NCI-H2171 treated with DMSO at 0.1 percent for 48 hours (cell line): ENCODE measurements around the gene ALOXE3.

Experiments used
- DNase-seq: peaks from one replicate; lab custom pipeline; 2025; lab: John Stamatoyannopoulos, UW

ALOXE3 gene

DNA sequence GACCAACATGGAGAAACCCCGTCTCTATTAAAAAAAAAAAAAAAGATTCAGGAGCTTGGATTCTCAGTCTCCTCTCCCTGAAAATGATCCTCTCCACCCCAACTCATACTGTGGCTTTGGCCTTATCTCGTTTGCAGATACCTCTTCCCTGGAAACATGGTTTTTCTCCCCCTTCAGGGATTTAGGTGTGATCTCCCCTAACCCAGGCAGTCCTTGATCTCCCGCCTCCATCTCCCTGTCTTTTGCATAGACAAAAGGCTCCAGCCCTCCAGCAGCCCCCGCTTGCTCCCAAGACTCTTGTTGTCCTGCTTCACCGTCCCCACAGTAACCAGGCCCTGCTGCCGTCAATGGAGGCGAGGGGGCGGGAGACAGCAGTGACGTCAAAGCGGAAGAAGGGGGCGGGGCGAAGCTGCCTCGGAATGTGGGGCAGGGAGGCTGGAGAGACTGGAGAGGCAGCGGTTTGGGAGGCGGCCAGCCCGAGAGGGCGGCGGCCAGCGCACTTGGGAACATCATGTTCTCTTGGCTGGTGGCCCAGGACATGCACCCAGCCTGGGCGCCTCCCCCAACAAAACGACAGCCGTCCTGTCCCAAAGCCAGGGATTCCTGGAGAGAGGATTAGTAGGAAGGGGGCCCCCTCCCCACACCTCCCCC lies 35.8 kb upstream of the ALOXE3 start:
- DNase-seq: peak; percentile 91

GRCh38 chr17:8153525-8153956 lies 35.2 kb upstream of the ALOXE3 start:
- DNase-seq: peak; percentile 58

DNA sequence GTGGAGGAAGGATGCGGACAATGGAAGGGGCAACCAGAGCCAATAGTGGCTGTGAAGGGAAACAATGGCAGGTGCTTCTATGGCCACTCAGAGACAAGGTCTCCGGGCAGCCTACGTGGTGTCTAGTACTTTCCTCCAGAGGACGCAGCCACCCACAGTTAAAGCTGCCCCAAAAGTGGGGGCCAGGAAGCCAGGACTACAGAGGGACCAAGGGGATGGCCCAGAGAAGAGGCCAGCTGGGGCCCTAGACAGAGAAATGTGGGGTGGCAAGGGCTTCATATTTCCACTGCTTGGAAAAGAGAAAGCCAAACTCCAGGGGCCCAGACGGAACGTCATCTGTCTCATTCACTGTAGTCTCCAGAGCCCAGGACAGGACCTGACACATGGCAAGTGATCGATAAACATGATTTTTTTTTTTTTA lies 34.7 kb upstream of the ALOXE3 start:
- DNase-seq: peak; percentile 58

DNA sequence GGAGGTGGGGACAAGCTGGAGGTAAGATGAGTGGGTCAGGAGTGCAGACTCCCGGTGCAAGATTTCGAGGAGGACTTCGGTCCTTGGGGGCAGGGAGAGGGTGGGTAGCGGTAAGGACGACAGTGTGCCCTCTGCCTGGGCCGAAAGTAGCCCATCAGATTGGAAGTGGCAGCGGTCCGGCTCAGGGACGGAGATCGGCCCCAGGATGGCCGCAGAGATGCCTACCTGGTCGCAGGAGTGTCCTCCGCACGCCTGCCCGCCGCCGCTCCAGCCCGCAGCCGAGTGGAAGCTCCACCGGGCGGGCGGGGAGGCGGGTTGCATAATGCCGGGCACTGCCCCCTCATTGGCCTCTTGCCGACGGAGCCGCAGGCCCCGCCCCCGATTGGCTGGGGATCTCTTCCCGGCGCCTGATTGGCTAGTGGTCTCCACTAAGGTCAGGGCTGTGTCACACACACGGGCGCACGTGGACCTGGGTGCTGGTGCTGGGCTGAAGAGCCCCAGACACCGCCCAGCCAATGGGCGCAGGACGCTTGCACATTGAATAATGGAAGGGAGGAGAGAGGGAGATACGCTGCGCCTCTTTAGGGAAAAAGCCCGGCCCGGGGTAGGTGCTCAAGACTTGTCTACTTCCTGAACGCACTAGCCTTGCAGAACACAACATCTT lies 33.9 kb upstream of the ALOXE3 start, which contains the start of gene PER1:
Gene PER1, minus strand, starts transcription at position 293 of the 664 bp plus-strand sequence. CDS start 1,698 bp downstream, outside the sequence.
- peak; percentile 68 for DNase-seq

- no peak for DNase-seq
Measured at GRCh38 chr17:8151641-8152111, 33.4 kb upstream of the ALOXE3 start.

DNA sequence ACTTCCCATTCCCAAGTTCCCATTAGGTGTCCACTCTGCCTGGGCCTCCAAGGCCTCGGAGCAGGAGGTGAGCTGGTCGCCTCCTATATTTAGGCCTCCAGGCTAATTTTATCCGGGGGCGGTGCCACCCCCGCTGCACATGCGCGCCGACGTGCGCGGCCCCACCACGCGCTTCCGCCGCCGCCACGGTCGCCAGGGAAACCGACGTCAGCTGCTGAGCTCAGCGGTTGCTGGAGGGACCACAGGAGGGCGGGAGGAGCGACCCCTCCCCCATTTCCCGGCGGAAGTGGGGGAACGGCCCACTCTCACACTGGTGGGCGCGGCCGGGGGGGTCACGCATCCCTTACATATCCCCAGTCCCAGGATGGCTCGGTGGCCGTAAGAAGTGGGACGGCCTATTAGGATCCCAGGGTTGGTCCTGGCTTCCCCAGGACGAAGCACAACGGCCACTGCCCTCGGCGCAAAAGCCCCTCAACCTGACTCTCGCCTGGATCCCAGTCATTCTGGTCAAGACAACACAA lies 32.9 kb upstream of the ALOXE3 start:
- no peak for DNase-seq

- no peak for DNase-seq
Measured at GRCh38 chr17:8150194-8151119, 32.1 kb upstream of the ALOXE3 start.

DNA sequence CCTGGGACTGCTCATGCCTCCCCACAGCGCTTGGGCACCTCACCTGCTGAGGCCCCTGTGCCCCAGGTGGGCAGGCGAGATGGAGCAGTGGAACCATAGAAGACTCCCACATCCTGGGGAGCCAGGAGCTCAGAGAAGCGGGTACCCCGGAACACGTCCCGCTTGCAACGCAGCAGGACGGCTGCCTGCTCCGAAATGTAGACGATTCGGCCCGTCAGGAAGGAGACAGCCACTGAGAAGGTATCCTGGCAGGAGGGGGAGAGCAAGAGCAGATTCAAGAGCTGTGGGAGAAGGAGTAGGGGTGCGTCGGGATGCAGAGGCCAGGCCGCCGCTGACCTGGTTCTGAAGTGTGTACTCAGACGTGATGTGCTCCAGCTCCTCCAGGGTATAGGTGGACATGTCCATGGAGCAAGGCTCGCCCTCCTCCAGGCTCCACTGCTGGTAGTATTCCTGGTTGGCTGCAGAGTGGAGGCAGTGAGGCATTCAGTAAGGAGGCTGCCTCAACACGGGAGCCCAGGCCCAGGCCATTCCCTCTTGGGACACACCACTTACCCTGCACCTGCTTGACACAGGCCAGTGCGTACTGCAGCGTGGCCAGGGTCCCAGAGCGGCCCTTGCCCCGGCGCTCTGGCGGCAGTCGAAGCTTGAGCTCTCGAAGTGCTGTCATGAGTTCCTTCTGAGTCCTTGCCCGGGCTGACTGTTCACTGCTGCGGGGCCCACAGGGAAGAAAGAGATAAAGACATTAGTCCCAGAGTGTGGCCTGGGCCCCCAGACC lies 31.3 kb upstream of the ALOXE3 start:
- DNase-seq: no peak

DNA sequence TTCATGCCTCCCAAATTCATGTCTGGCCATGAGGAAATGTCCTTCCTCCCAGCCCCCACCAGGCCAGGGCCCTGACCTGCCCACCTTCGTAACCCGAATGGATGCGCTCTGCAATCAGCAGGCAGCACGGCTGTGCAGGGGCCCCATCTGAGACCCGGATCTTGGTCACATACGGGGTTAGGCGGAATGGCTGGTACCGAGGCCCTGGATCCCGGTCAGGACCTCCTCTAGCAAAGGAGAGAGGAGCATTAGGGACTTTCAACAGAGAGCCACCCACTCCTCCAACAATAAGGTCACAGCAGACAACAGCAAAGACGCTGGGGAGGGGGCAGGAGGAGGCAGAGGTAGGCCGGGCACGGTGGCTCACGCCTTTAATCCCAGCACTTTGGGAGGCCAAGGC lies 30.2 kb upstream of the ALOXE3 start:
- DNase-seq: no peak

DNA sequence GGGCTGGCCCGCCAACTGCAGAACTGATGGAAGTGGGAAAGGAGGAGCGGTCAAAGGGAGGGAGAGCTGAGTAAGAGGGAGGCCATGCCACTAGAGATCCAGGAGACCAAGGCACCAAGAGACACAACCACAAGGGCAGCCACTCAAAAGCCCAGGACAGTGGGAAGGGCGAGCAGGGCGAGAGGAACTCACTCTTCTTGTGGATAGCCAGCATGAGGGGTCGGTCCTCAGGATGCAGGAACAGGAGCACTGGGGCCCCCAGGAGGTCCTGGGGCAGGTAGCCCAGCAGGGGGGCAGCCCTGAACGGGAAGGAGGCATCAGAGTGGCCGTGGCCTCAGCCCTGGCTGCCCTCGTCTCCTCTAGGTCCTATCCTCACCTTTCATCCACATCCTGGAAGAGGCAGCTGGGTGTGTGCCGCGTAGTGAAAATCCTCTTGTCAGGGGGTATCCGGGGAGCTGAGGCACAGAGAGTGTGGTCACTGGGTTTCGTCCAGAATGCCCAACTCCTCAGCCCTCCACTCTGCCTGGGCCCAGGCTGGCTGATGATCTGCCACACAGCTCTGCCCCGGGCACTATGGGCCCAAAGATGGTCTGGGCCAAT lies 29.6 kb upstream of the ALOXE3 start:
- no peak for DNase-seq

GRCh38 chr17:8147141-8147804 lies 29.0 kb upstream of the ALOXE3 start:
- DNase-seq: no peak

DNA sequence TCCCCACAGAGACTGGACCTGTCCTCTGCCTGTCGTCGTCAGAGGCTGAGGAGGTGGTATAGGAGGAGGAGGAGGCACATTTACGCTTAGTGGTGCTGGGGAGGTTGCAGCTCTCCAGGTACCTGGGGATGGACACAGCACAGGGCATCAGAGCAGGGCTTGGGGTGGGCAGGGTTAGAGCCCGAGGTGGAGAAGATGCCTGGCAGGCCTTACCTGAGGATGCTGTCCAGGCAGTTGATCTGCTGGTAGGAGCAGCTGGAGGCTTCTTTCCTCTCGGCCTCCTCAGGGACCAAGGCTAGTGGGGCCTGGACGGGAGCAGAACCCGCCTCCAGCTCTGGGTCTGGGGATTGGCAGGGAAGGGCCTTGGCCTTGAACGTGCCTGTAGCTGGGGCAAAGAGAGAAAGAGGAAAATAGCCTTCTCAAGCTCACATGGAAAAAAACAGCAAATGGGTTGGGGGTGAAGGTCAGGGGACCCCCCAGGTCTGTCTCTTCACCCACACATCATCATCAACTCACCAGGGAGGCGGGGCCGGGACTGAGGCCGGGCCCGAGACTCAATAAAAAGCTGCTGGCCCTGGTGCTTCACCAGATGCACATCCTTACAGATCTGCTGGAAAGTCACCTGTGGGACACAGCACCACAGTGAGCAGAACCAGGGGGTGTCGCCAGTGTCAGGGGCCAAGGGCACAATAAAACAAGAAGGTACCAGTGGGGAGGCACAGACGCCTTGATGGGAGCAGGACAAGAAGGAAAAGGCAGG lies 28.2 kb upstream of the ALOXE3 start:
- no peak for DNase-seq

- DNase-seq: no peak
Measured at GRCh38 chr17:8145811-8146210, 27.5 kb upstream of the ALOXE3 start.

DNA sequence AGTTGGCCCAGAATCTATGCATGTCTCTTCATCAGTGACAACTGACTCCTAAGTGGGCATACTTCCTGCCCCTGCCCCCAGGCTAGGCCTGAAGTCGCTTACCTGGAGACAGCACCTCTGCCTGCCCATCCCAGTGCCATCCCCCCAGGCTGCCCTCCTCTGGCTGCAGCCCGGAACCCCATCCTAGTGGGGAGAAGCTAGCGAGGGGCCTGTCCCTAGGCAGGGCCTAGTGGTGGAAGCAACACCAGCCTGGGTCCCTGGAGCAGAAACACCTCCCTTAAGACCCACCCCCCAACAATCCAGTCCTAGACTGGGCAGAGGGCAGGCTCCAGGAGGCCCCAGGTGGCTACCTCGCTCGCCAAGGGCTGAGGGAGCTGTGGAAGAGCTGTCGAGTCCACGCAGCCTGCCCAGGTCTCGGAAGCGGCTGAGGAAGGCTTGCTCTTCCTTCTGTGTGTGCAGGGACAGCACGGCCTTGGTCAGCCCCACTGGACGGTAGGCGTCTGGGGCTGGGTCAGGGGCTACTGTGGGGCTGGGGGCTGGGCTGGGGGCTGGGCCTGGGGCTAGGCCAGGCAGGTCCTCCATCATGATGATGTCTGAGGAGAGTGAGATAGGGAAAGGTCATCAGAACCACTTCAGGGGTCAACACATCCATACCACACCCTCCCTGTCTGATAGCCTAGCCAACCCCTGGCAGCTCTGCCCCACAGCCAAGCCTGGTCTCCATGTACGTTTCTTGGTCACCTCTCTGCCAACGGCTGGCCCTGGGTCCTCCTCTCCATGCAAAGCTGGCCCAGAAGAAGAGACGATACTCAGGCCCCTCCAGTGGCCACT lies 26.3 kb upstream of the ALOXE3 start:
- DNase-seq: no peak

DNA sequence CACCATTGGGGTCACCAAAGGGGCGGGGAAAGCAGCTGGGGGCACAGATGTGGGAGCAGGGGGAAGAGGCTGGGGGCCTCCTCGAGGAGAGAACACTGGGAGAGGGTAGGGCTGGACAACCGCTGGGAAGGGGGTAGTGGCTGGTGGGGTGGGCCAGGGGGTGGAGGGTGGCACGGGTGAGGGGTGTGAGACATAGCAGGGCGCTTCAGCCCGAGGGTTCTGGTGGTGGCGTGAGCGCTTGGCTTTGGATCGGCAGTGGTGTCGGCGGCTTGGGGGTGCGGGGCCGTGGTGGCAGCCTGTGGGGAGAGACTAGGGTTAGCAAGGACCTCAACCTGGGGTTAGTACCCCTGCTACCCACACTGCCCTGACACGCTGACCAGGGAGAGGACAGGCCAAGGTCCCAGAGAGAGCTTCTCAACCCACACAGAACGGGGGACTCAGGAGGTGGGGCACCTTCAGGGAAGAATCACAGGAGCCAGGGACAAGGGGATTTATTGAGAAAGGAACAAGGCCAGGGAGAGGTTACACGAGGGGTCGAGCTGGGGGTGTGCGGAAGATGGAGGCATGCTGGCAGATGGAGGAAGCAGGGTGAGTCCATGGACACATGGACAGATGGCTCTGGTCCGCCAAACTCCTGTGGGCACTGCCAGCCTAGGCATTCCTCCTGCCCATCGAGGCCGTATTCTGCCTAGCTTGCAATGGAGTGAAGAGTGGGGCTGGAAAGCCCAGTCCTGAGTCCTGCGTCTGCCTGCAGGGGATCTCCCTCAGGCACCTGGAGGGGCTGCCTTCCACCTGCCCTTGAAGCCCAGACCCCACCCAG lies 25.5 kb upstream of the ALOXE3 start:
- DNase-seq: no peak

DNA sequence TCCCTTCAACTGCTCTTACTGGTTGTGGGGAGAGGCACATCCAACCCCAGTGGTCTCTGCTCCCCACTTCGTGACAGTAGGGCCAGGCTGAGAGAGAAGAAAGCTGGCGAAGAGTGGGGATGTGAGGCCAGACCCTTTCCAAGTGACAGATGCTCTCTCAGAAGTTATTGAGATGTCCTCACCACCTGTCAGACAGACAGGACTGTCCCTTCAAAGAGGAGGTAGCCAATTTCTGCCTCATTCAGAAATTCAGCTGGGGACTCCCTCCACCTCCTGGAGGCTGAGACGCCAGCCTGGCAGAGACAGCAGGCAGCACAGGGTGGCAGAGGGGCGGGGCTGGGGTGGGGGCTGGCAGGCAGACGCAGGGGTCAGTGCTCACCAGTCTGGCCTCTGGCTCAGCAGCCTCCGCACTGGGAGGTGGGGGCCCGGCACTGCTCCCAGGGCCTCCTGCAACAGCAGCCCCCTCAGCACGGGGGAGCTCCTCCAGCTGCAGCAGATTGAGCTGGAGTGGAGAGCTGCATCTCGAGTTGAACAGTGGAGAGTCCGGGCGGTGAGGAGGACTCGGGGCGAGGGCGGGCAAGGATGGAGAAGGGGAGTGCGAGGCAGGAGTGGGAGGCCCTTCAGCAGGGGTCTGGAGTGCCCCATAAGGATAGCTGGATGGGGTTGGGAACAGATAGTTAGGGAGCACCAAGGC lies 24.7 kb upstream of the ALOXE3 start:
- DNase-seq: no peak

- DNase-seq: no peak
Measured at GRCh38 chr17:8142158-8142886, 24.0 kb upstream of the ALOXE3 start.
